ENCODE results near the gene ATP12A. TPM values are rescaled to one million over a fixed set of nuclear protein-coding genes. Genes with fewer than 3 reads are reported as not detected.

Gene ATP12A
- polyA plus RNA-seq, result 1.2 and 2.4 TPM in 2 replicates

GRCh38 chr13:24680258-24680920 is at the start of gene ATP12A:
ATP12A (plus strand) TSS chr13:24680408; CDS start chr13:24680744, 336 bp downstream.

Other genes with a start within 250 kb of the ATP12A start
- 7.1 and 9.5 TPM in 2 replicates for gene PARP4, start 167.6 kb upstream of the ATP12A start, polyA plus RNA-seq
- gene RNF17, start 83.8 kb downstream of the ATP12A start, polyA plus RNA-seq, result not detected in 2 replicates